ENCODE results near the gene RFFL. TPM values are rescaled to one million over a fixed set of nuclear protein-coding genes. Genes with fewer than 3 reads are reported as not detected.

The RFFL gene
- total RNA-seq, 3 donors from 2014 or later, result 45.2 to 69.1 (median 64.1) TPM

GRCh38 chr17:35051579-35052240 lies 11.8 kb downstream of the RFFL start:
- intact Hi-C loops (cut with DNase I, micrococcal nuclease), result no loop called here
- ATAC-seq (peak; percentile 56), DNase-seq (no peak)
- Histone ChIP-seq H3K9me3 (no peaks in the 10 kb centered on the region), H3K4me1 (ENCODE audit: low read depth) (peaks cover 29% of the 10 kb centered on the region), H3K36me3 (ENCODE audit: low read depth) (peaks cover under 1% of the 10 kb centered on the region), H3K4me3 (no peak overlapping the region)
- TF ChIP-seq CTCF (IDR thresholded peaks at IDR 0.05), result no peak

GRCh38 chr17:35051183-35051578 lies 12.3 kb downstream of the RFFL start:
- DNase-seq (peak in 1 of 3 donors; percentile 38), ATAC-seq (peak; percentile 87)
- H3K9me3 ChIP-seq, result no peaks in the 10 kb centered on the region
- TF ChIP-seq CTCF (IDR thresholded peaks at IDR 0.05), result no peak
- peaks cover 34% of the 10 kb centered on the region for H3K4me1 ChIP-seq (ENCODE audit: low read depth)
- peaks cover 4% of the 10 kb centered on the region for H3K36me3 ChIP-seq (ENCODE audit: low read depth)
- intact Hi-C loops (cut with DNase I, micrococcal nuclease), result no loop called here
- H3K4me3 ChIP-seq, result no peak overlapping the region

- H3K9me3 ChIP-seq, result no peaks in the 10 kb centered on the region
- intact Hi-C loops (cut with DNase I, micrococcal nuclease), result no loop called here
These were observed 13.3 kb downstream of the RFFL start for GRCh38 chr17:35050170-35050569.

GRCh38 chr17:35048685-35049379 lies 14.7 kb downstream of the RFFL start:
- H3K9me3 ChIP-seq, result no peaks in the 10 kb centered on the region
- TF ChIP-seq CTCF (IDR thresholded peaks at IDR 0.05), result no peak
- H3K4me3 ChIP-seq, result no peak overlapping the region
- H3K4me1 ChIP-seq (ENCODE audit: low read depth), result peaks cover 52% of the 10 kb centered on the region
- H3K36me3 ChIP-seq (ENCODE audit: low read depth), result peaks cover 4% of the 10 kb centered on the region
- ATAC-seq (no peak), DNase-seq (no peak)
- intact Hi-C loops (cut with DNase I, micrococcal nuclease), result no loop called here

More at GRCh38 chr17:35050170-35050569, 13.3 kb downstream of the RFFL start:
- Histone ChIP-seq H3K36me3 (ENCODE audit: low read depth) (peaks cover 4% of the 10 kb centered on the region), H3K4me3 (no peak overlapping the region), H3K4me1 (ENCODE audit: low read depth) (peaks cover 42% of the 10 kb centered on the region)
- no peak for TF ChIP-seq CTCF (IDR thresholded peaks at IDR 0.05)
- DNase-seq (no peak), ATAC-seq (no peak)

- no peak for TF ChIP-seq CTCF (IDR thresholded peaks at IDR 0.05)
- DNase-seq (no peak), ATAC-seq (peak; percentile 61)
- intact Hi-C loops (cut with DNase I, micrococcal nuclease), result no loop called here
- Histone ChIP-seq H3K36me3 (ENCODE audit: low read depth) (peaks cover 4% of the 10 kb centered on the region), H3K4me1 (ENCODE audit: low read depth) (peaks cover 45% of the 10 kb centered on the region), H3K4me3 (no peak overlapping the region), H3K9me3 (no peaks in the 10 kb centered on the region)
These were observed 16.7 kb downstream of the RFFL start for GRCh38 chr17:35046740-35047283.

All from mucosa of descending colon (tissue), 3 donors.